SJSA1 (cell line): ENCODE measurements around the gene SQSTM1. TPM values are rescaled to one million over a fixed set of nuclear protein-coding genes. Genes with fewer than 3 reads are reported as not detected.
A peak's percentile ranks its signal among the peaks of the same experiment; 100 is the strongest.

Experiments
- DNase-seq, 2 experiments: peaks; one replicate each; pipeline ENCODE4 v3.0.0-alpha.2; 2015 to 2020; ENCODE audit warnings: low spot score in 2 of 2, low read depth in 1 of 2
- H3K27ac ChIP-seq: fragments of 250-450 bp; sonication (Bioruptor Pico); 2 replicates; pipeline ENCODE4 v1.5.1; 2020; ENCODE audit warnings: mild to moderate bottlenecking, moderate library complexity
- H3K27me3 ChIP-seq: fragments of 250-450 bp; sonication (Bioruptor Pico); replicated peaks from 2 replicates; pipeline ENCODE4 v1.5.1; 2020; ENCODE audit warnings: mild to moderate bottlenecking, moderate library complexity
- H3K36me3 ChIP-seq: fragments of 250-450 bp; sonication (Bioruptor Pico); 2 replicates; pipeline ENCODE4 v1.5.1; 2020; ENCODE audit warnings: mild to moderate bottlenecking
- H3K4me1 ChIP-seq: fragments of 250-450 bp; sonication (Bioruptor Pico); replicated peaks from 2 replicates; pipeline ENCODE4 v1.6.1; 2021; ENCODE audit warnings: mild to moderate bottlenecking
- H3K4me3 ChIP-seq: fragments of 250-450 bp; sonication (Bioruptor Pico); 2 replicates; pipeline ENCODE4 v1.5.1; 2020; ENCODE audit warnings: mild to moderate bottlenecking
- H3K9me3 ChIP-seq: fragments of 250-450 bp; sonication (Bioruptor Pico); replicated peaks from 2 replicates; pipeline ENCODE4 v1.5.1; 2020; ENCODE audit warnings: mild to moderate bottlenecking
- total RNA-seq: library from RNA; depleted of rRNA; stranded (reverse); fragments of >200 nt; shearing (Covaris generic); gene quantifications from 2 replicates; pipeline ENCODE4 v1.2.3, GENCODE V29; 2014

Gene SQSTM1
- total RNA-seq, 1 experiment from 2014 or later: 298 TPM

- Histone ChIP-seq H3K4me1 (peaks cover 15% of the 10 kb centered on the region), H3K9me3 (no peaks in the 10 kb centered on the region), H3K27ac (no peak overlapping the region), H3K27me3 (no peaks in the 10 kb centered on the region), H3K36me3 (peaks cover 70% of the 10 kb centered on the region), H3K4me3 (no peak overlapping the region)
- no peak for DNase-seq
Measured at GRCh38 chr5:179798144-179798770, 22.4 kb upstream of the SQSTM1 start.

GRCh38 chr5:179798771-179799643, 21.7 kb upstream of the SQSTM1 start:
- DNase-seq: no peak
- Histone ChIP-seq H3K9me3 (no peaks in the 10 kb centered on the region), H3K4me3 (no peak overlapping the region), H3K27ac (no peak overlapping the region), H3K27me3 (no peaks in the 10 kb centered on the region), H3K4me1 (peaks cover 19% of the 10 kb centered on the region), H3K36me3 (peaks cover 74% of the 10 kb centered on the region)

- DNase-seq: no peak
- Histone ChIP-seq H3K36me3 (peaks cover 80% of the 10 kb centered on the region), H3K9me3 (no peaks in the 10 kb centered on the region), H3K4me1 (peaks cover 24% of the 10 kb centered on the region), H3K27ac (no peak overlapping the region), H3K27me3 (no peaks in the 10 kb centered on the region), H3K4me3 (no peak overlapping the region)
Measured at GRCh38 chr5:179799644-179799973, 21.1 kb upstream of the SQSTM1 start.

- DNase-seq: no peak
- Histone ChIP-seq H3K4me3 (no peak overlapping the region), H3K4me1 (peaks cover 27% of the 10 kb centered on the region), H3K27me3 (no peaks in the 10 kb centered on the region), H3K27ac (no peak overlapping the region), H3K36me3 (peaks cover 86% of the 10 kb centered on the region), H3K9me3 (no peaks in the 10 kb centered on the region)
Measured at GRCh38 chr5:179800071-179800695, 20.5 kb upstream of the SQSTM1 start.

GRCh38 chr5:179800696-179801201, 20.0 kb upstream of the SQSTM1 start:
- Histone ChIP-seq H3K36me3 (peaks cover 91% of the 10 kb centered on the region), H3K4me3 (no peak overlapping the region), H3K4me1 (peaks cover 27% of the 10 kb centered on the region), H3K9me3 (no peaks in the 10 kb centered on the region), H3K27me3 (no peaks in the 10 kb centered on the region), H3K27ac (no peak overlapping the region)
- DNase-seq: no peak

- Histone ChIP-seq H3K27me3 (no peaks in the 10 kb centered on the region), H3K4me1 (peaks cover 21% of the 10 kb centered on the region), H3K4me3 (no peak overlapping the region), H3K27ac (no peak overlapping the region), H3K9me3 (no peaks in the 10 kb centered on the region), H3K36me3 (peaks cover 88% of the 10 kb centered on the region)
- no peak for DNase-seq
Measured at GRCh38 chr5:179801304-179802206, 19.1 kb upstream of the SQSTM1 start.

- Histone ChIP-seq H3K9me3 (no peaks in the 10 kb centered on the region), H3K4me1 (peaks cover 18% of the 10 kb centered on the region), H3K36me3 (peaks cover 80% of the 10 kb centered on the region), H3K27me3 (no peaks in the 10 kb centered on the region), H3K4me3 (no peak overlapping the region), H3K27ac (no peak overlapping the region)
- no peak for DNase-seq
Measured at GRCh38 chr5:179802207-179802883, 18.4 kb upstream of the SQSTM1 start.

- no peak overlapping the region for H3K4me3 ChIP-seq
- no peaks in the 10 kb centered on the region for H3K9me3 ChIP-seq
- peaks cover 22% of the 10 kb centered on the region for H3K4me1 ChIP-seq
- DNase-seq: no peak
- H3K27me3 ChIP-seq: no peaks in the 10 kb centered on the region
- H3K36me3 ChIP-seq: peaks cover 73% of the 10 kb centered on the region
- H3K27ac ChIP-seq: no peak overlapping the region
Measured at GRCh38 chr5:179802950-179803562, 17.6 kb upstream of the SQSTM1 start.

GRCh38 chr5:179803651-179804554, 16.8 kb upstream of the SQSTM1 start:
- Histone ChIP-seq H3K9me3 (no peaks in the 10 kb centered on the region), H3K36me3 (peaks cover 65% of the 10 kb centered on the region), H3K4me1 (peaks cover 22% of the 10 kb centered on the region), H3K4me3 (no peak overlapping the region), H3K27me3 (no peaks in the 10 kb centered on the region), H3K27ac (no peak overlapping the region)
- DNase-seq: peak in 1 of 2 experiments; percentile 52

- Histone ChIP-seq H3K4me3 (no peak overlapping the region), H3K36me3 (peaks cover 58% of the 10 kb centered on the region), H3K27ac (no peak overlapping the region)
Measured at GRCh38 chr5:179804555-179804947, 16.2 kb upstream of the SQSTM1 start.

GRCh38 chr5:179805070-179805528, 15.6 kb upstream of the SQSTM1 start:
- peaks cover 22% of the 10 kb centered on the region for H3K4me1 ChIP-seq
- H3K27me3 ChIP-seq: no peaks in the 10 kb centered on the region
- peaks cover 53% of the 10 kb centered on the region for H3K36me3 ChIP-seq
- H3K9me3 ChIP-seq: no peaks in the 10 kb centered on the region
- DNase-seq: no peak
- H3K27ac ChIP-seq: no peak overlapping the region
- peak overlapping the region; percentile 77 for H3K4me3 ChIP-seq

More at GRCh38 chr5:179804555-179804947, 16.2 kb upstream of the SQSTM1 start:
- Histone ChIP-seq H3K4me1 (peaks cover 22% of the 10 kb centered on the region), H3K9me3 (no peaks in the 10 kb centered on the region), H3K27me3 (no peaks in the 10 kb centered on the region)
- DNase-seq: no peak
